DND-41 (cell line): Measurements from ENCODE around the gene USF2.

Source experiments
- ATAC-seq: fragments of 200-7000 bp; cut with Tn5 transposase; 3 replicates; pipeline ENCODE4 v1.9.1; 2021; ENCODE audit warnings: low read depth; ENCODE audit not compliant: insufficient read depth
- DNase-seq: peaks from one replicate; pipeline ENCODE4 v3.0.0-alpha.2; 2020
- H2AFZ ChIP-seq: 2 replicates; pipeline ENCODE4 v1.6.0; 2012; ENCODE audit warnings: low read depth, low read length
- H3K27ac ChIP-seq: 2 replicates; pipeline ENCODE4 v1.5.1; 2012; ENCODE audit warnings: low read length, inconsistent platforms
- H3K27me3 ChIP-seq: fragments of 200-600 bp; sonication (generic); 2 replicates; pipeline ENCODE4 v1.6.0; 2012; ENCODE audit warnings: low read length, mild to moderate bottlenecking, inconsistent platforms; ENCODE audit not compliant: insufficient read depth, poor library complexity
- H3K36me3 ChIP-seq: 2 replicates; pipeline ENCODE4 v1.5.1; 2012; ENCODE audit warnings: low read length, inconsistent platforms; ENCODE audit not compliant: insufficient read depth
- H3K4me1 ChIP-seq: 2 replicates; pipeline ENCODE4 v1.5.1; 2012; ENCODE audit warnings: mild to moderate bottlenecking, low read length; ENCODE audit not compliant: insufficient read depth
- H3K4me2 ChIP-seq: 2 replicates; pipeline ENCODE4 v1.6.0; 2012; ENCODE audit warnings: mild to moderate bottlenecking, moderate library complexity, low read length, inconsistent platforms; ENCODE audit not compliant: insufficient read depth
- H3K4me3 ChIP-seq, 2 experiments: fragments of 200-600 bp in 1 of 2; shearing (Covaris generic) in 1 of 2; 2 replicates each; pipeline ENCODE4 v1.5.1; 2012 to 2016; ENCODE audit warnings: inconsistent platforms in 2 of 2, low read length in 2 of 2, mild to moderate bottlenecking in 2 of 2, low read depth in 1 of 2, moderate library complexity in 1 of 2
- H3K79me2 ChIP-seq: 2 replicates; pipeline ENCODE4 v1.6.0; 2012; ENCODE audit warnings: low read length, inconsistent platforms; ENCODE audit not compliant: insufficient read depth
- H3K9ac ChIP-seq: 2 replicates; pipeline ENCODE4 v1.6.0; 2012; ENCODE audit warnings: low read depth, mild to moderate bottlenecking, inconsistent platforms, low read length, moderate library complexity
- H3K9me3 ChIP-seq: 2 replicates; pipeline ENCODE4 v1.5.1; 2012; ENCODE audit warnings: low read length, moderate library complexity, mild to moderate bottlenecking, inconsistent platforms; ENCODE audit not compliant: insufficient read depth, severe bottlenecking
- H4K20me1 ChIP-seq: 2 replicates; pipeline ENCODE4 v1.6.0; 2012; ENCODE audit warnings: low read length; ENCODE audit not compliant: insufficient read depth
- EZH2 ChIP-seq: IDR thresholded peaks from 3 replicates; pipeline ENCODE4 v1.6.1; 2012; ENCODE audit warnings: borderline replicate concordance, low read depth, mild to moderate bottlenecking, moderate library complexity, low read length, inconsistent platforms; ENCODE audit not compliant: severe bottlenecking
- TF ChIP-seq, protein P1 (sequence below): IDR thresholded peaks from 2 replicates; pipeline ENCODE4 v1.5.1; 2012; ENCODE audit warnings: borderline replicate concordance, low read length, moderate library complexity, mild to moderate bottlenecking; ENCODE audit not compliant: poor library complexity, severe bottlenecking; ENCODE audit errors: extremely low read depth

Gene USF2

GRCh38 chr19:35315883-35316282 is 47.1 kb downstream of the USF2 start:
- no peak overlapping the region for H3K4me2 ChIP-seq
- no peaks in the 10 kb centered on the region for H3K79me2 ChIP-seq
- TF ChIP-seq EZH2 = no peak
- TF ChIP-seq, protein P1, sequence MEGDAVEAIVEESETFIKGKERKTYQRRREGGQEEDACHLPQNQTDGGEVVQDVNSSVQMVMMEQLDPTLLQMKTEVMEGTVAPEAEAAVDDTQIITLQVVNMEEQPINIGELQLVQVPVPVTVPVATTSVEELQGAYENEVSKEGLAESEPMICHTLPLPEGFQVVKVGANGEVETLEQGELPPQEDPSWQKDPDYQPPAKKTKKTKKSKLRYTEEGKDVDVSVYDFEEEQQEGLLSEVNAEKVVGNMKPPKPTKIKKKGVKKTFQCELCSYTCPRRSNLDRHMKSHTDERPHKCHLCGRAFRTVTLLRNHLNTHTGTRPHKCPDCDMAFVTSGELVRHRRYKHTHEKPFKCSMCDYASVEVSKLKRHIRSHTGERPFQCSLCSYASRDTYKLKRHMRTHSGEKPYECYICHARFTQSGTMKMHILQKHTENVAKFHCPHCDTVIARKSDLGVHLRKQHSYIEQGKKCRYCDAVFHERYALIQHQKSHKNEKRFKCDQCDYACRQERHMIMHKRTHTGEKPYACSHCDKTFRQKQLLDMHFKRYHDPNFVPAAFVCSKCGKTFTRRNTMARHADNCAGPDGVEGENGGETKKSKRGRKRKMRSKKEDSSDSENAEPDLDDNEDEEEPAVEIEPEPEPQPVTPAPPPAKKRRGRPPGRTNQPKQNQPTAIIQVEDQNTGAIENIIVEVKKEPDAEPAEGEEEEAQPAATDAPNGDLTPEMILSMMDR = no peak
- no peak overlapping the region for H3K9ac ChIP-seq
- ATAC-seq (no peak), DNase-seq (no peak)
- H3K36me3 ChIP-seq = no peaks in the 10 kb centered on the region
- H2AFZ ChIP-seq = no peak overlapping the region
- H3K9me3 ChIP-seq = no peaks in the 10 kb centered on the region
- no peak overlapping the region for H3K4me3 ChIP-seq
- no peak overlapping the region for H3K27ac ChIP-seq
- H3K27me3 ChIP-seq = no peaks in the 10 kb centered on the region
- H4K20me1 ChIP-seq = 0 out of 2 replicates have a peak, but pooled peaks cover 2% of the 10 kb centered on the region
- H3K4me1 ChIP-seq = no peaks in the 10 kb centered on the region

GRCh38 chr19:35316560-35316959 is 47.8 kb downstream of the USF2 start:
- DNase-seq (no peak), ATAC-seq (no peak)
- H3K36me3 ChIP-seq = no peaks in the 10 kb centered on the region
- no peak overlapping the region for H2AFZ ChIP-seq
- 0 out of 2 replicates have a peak, but pooled peaks cover 2% of the 10 kb centered on the region for H4K20me1 ChIP-seq
- H3K4me2 ChIP-seq = no peak overlapping the region
- H3K27ac ChIP-seq = no peak overlapping the region
- no peak overlapping the region for H3K9ac ChIP-seq
- H3K9me3 ChIP-seq = no peaks in the 10 kb centered on the region
- no peaks in the 10 kb centered on the region for H3K4me1 ChIP-seq
- H3K4me3 ChIP-seq = no peak overlapping the region
- no peak for TF ChIP-seq EZH2
- TF ChIP-seq, protein P1 = no peak
- no peaks in the 10 kb centered on the region for H3K79me2 ChIP-seq
- H3K27me3 ChIP-seq = no peaks in the 10 kb centered on the region

GRCh38 chr19:35317464-35318043 is 48.8 kb downstream of the USF2 start:
- no peak overlapping the region for H2AFZ ChIP-seq
- no peak overlapping the region for H3K4me3 ChIP-seq

More at GRCh38 chr19:35317464-35318043, 48.8 kb downstream of the USF2 start:
- Histone ChIP-seq H3K36me3 (no peaks in the 10 kb centered on the region), H3K79me2 (no peaks in the 10 kb centered on the region), H3K27ac (no peak overlapping the region), H3K4me1 (no peaks in the 10 kb centered on the region), H3K27me3 (no peaks in the 10 kb centered on the region), H3K9me3 (no peaks in the 10 kb centered on the region), H3K4me2 (no peak overlapping the region), H3K9ac (no peak overlapping the region), H4K20me1 (0 out of 2 replicates have a peak, but pooled peaks cover 2% of the 10 kb centered on the region)
- DNase-seq (no peak), ATAC-seq (no peak)
- TF ChIP-seq, protein P1 = no peak
- no peak for TF ChIP-seq EZH2
